Naive B cell (primary cell): ENCODE measurements around the gene TM4SF4. TPM values are rescaled to one million over a fixed set of nuclear protein-coding genes. Genes with fewer than 3 reads are reported as not detected.

Experiments
- ATAC-seq, 2 donors: fragments of 150-1000 bp; cut with Tn5 transposase; 2 replicates each; pipeline ENCODE4 v1.10.0; 2021; ENCODE audit warnings: low read depth in 2 of 2, mild to moderate bottlenecking in 2 of 2, moderate library complexity in 2 of 2
- DNase-seq: peaks from one replicate; pipeline ENCODE4 v3.0.0; 2022
- H3K27ac Mint-ChIP-seq, 6 donors: one replicate each; pipeline ENCODE4 v1.8.0; 2020 to 2022; ENCODE audit warnings: mild to moderate bottlenecking in 6 of 6, mixed read lengths in 6 of 6, moderate library complexity in 5 of 6, inconsistent platforms in 2 of 6
- H3K27me3 Mint-ChIP-seq, 3 donors: one replicate each; pipeline ENCODE4 v1.8.0; 2021 to 2022; ENCODE audit warnings: mixed read lengths in 3 of 3, mild to moderate bottlenecking in 1 of 3
- H3K36me3 Mint-ChIP-seq, 2 donors: one replicate each; pipeline ENCODE4 v1.8.0; 2020 to 2022; ENCODE audit warnings: mixed read lengths in 2 of 2, inconsistent platforms in 1 of 2, mild to moderate bottlenecking in 1 of 2
- H3K4me1 Mint-ChIP-seq, 3 donors: one replicate each; pipeline ENCODE4 v1.8.0; 2020 to 2022; ENCODE audit warnings: mixed read lengths in 3 of 3, inconsistent platforms in 1 of 3, mild to moderate bottlenecking in 1 of 3, moderate library complexity in 1 of 3
- H3K4me3 Mint-ChIP-seq, 8 donors: one replicate each; pipeline ENCODE4 v1.8.0; 2020 to 2022; ENCODE audit warnings: mild to moderate bottlenecking in 8 of 8, mixed read lengths in 8 of 8, moderate library complexity in 8 of 8, inconsistent platforms in 2 of 8
- H3K9me3 Mint-ChIP-seq, 7 donors: one replicate each; pipeline ENCODE4 v1.8.0; 2020 to 2022; ENCODE audit warnings: mixed read lengths in 7 of 7, mild to moderate bottlenecking in 5 of 7, inconsistent platforms in 2 of 7, moderate library complexity in 1 of 7
- polyA plus RNA-seq, 6 donors: library from polyadenylated mRNA; unstranded; fragments of 300-500 nt; fragmentation: Illumina TruSeq; gene quantifications; one replicate each; pipeline ENCODE4 v1.2.3, GENCODE V29; 2021; ENCODE audit warnings: low read depth in 6 of 6

The TM4SF4 gene, protein sequence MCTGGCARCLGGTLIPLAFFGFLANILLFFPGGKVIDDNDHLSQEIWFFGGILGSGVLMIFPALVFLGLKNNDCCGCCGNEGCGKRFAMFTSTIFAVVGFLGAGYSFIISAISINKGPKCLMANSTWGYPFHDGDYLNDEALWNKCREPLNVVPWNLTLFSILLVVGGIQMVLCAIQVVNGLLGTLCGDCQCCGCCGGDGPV
- polyA plus RNA-seq = not detected

DNA sequence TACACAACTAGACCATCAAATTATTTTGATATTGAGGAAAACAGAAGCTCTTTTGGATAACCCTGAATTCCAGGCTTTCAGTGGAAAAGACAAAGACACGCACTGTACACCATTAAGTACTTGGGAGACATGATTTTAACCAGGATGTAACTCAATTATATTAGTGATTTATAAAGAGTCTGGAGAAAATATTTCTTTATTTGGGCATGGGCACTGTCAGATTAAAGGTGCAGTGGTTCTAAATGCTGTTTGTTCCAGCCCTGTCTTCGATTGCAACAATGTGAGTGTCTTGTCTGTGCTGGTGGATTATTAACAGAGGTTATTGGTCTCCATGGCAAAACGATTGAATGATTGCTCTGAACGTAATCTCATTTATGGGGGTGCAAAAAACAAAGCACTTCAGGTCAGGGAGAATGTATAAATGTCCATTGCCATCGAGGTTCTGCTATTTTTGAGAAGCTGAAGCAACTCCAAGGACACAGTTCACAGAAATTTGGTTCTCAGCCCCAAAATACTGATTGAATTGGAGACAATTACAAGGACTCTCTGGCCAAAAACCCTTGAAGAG is at the start of gene TM4SF4:
TSS of gene TM4SF4 (plus strand) at position 448 of the 568 bp plus-strand sequence. CDS start 181 bp downstream, outside the sequence.
- H3K4me3 Mint-ChIP-seq = no peak within 1 kb of the TSS
- DNase-seq (no peak), ATAC-seq (no peak)
- peaks cover 0 to 9% (median 3%) of the 10 kb centered on the region in 3 donors for H3K27me3 Mint-ChIP-seq
- H3K27ac Mint-ChIP-seq = peak within 1 kb of the TSS in 2 of 6 donors; percentile 28 to 29
- H3K9me3 Mint-ChIP-seq = no peaks in the 10 kb centered on the region
- no peaks in the 10 kb centered on the region for H3K4me1 Mint-ChIP-seq
- no peaks in the 10 kb centered on the region for H3K36me3 Mint-ChIP-seq

DNA sequence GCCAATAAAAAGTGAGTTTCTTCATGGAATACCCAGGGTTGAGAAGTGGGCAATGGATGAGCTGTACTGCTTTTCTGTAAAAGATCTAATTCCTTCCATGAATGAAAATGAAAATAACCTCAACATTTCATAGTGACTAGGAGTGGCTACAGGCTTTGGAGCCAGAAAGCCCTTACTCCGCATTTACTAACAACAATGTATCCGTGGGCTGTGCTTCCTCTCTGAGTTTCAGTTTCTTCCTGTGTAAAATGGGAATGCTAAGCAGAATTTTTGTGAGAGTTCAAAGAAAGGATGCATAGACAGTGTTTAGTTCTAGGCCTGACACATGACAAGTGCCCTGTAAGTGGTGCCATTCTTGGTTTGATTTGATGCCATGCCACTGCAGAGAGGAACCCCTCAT is 49.6 kb upstream of the TM4SF4 start:
- H3K4me1 Mint-ChIP-seq = no peaks in the 10 kb centered on the region
- peaks cover 0 to 20% (median 8%) of the 10 kb centered on the region in 3 donors for H3K27me3 Mint-ChIP-seq
- no peak overlapping the region for H3K4me3 Mint-ChIP-seq
- no peak for DNase-seq
- no peaks in the 10 kb centered on the region for H3K9me3 Mint-ChIP-seq
- no peak overlapping the region for H3K27ac Mint-ChIP-seq
- no peaks in the 10 kb centered on the region for H3K36me3 Mint-ChIP-seq
- ATAC-seq = no peak

DNA sequence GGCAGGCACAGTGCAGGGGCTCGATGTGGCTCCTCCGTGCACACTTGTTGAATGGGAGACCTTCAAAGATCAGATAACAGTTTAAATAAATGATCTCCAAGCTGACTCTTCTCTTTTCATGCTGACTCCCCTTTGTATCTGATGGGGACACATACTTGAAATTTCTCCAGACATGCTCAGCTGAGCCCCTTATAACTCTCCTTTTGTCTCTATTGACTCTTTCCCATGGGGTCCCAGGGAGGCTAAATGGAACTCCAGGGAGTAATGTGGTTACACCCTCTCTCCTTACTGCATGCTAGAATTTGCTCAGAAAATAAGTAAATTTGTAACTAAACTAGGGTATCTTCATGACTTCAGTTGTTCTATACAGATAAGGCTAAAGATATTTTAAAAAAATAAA is 48.2 kb upstream of the TM4SF4 start:
- Mint-ChIP-seq H3K27ac (no peak overlapping the region), H3K4me1 (no peaks in the 10 kb centered on the region), H3K4me3 (no peak overlapping the region), H3K9me3 (no peaks in the 10 kb centered on the region), H3K36me3 (no peaks in the 10 kb centered on the region), H3K27me3 (peaks cover 0 to 20% (median 8%) of the 10 kb centered on the region in 3 donors)
- DNase-seq (no peak), ATAC-seq (no peak)

DNA sequence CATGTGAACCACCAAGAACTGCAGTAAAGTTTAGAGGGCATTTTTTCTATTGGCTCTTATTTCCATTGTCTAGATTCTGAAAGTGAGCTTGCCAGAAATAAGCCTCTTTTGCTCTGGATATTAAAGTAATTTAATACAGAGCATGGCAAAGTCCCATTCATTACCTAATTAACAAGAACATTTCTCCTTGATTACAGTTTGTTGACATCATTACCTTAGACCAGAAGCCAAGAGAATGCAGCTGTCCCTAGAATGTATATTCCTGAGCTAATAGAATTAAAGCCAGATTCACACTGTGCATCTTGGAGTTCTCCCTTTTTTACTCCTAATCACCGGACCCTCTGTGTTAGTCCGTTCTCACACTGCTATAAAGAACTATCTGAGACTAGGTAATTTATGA is 46.4 kb upstream of the TM4SF4 start:
- Mint-ChIP-seq H3K4me1 (no peaks in the 10 kb centered on the region), H3K27ac (no peak overlapping the region), H3K27me3 (peaks cover under 1 to 20% (median 5%) of the 10 kb centered on the region in 3 donors), H3K9me3 (no peaks in the 10 kb centered on the region), H3K4me3 (no peak overlapping the region), H3K36me3 (no peaks in the 10 kb centered on the region)
- DNase-seq (no peak), ATAC-seq (no peak)

DNA sequence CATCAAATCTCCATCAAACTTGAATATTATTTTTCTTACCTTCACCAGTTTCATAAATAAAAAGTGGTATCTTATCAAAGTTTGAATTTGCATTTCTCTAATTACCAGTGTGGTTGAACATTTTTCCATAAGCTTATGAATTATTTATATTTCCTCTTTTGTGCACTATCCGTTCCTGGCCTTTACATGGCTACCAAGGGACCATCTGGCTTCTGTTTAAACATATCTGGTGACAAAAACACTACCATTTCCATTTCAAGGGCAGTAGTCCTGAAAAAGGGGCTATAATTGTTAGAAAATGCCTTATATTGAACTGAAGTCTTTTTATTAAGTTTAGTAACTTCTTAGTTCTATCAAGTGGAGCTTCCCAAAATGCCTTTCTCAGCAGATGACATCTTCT is 44.3 kb upstream of the TM4SF4 start:
- H3K9me3 Mint-ChIP-seq = no peaks in the 10 kb centered on the region
- no peak overlapping the region for H3K27ac Mint-ChIP-seq
- no peak for ATAC-seq
- H3K4me3 Mint-ChIP-seq = no peak overlapping the region
- peaks cover 0 to 20% (median 5%) of the 10 kb centered on the region in 3 donors for H3K27me3 Mint-ChIP-seq
- no peak for DNase-seq
- H3K4me1 Mint-ChIP-seq = no peaks in the 10 kb centered on the region
- no peaks in the 10 kb centered on the region for H3K36me3 Mint-ChIP-seq

DNA sequence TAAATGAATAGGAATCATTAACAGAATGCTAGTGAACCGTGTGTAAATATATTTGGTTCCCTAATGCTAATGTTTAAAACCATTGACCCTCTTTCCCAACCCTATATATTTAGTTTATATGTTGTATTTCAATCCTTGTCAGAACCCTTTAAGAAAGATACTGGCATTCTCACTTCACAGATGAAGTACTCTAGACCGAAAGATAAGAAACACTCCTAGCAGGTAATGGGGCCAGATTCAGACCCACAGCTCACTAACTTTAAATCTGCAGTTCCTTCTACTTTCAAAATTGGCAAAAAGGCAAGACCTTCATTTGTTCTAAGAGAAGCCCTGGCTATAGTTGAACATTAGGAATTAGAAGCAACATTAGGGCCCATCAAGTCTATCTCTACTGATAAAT is 42.3 kb upstream of the TM4SF4 start:
- no peak for DNase-seq
- H3K36me3 Mint-ChIP-seq = no peaks in the 10 kb centered on the region
- ATAC-seq = no peak
- no peak overlapping the region for H3K4me3 Mint-ChIP-seq
- no peaks in the 10 kb centered on the region for H3K9me3 Mint-ChIP-seq
- H3K27me3 Mint-ChIP-seq = peaks cover 0 to 14% (median 5%) of the 10 kb centered on the region in 3 donors
- no peak overlapping the region for H3K27ac Mint-ChIP-seq
- H3K4me1 Mint-ChIP-seq = no peaks in the 10 kb centered on the region

DNA sequence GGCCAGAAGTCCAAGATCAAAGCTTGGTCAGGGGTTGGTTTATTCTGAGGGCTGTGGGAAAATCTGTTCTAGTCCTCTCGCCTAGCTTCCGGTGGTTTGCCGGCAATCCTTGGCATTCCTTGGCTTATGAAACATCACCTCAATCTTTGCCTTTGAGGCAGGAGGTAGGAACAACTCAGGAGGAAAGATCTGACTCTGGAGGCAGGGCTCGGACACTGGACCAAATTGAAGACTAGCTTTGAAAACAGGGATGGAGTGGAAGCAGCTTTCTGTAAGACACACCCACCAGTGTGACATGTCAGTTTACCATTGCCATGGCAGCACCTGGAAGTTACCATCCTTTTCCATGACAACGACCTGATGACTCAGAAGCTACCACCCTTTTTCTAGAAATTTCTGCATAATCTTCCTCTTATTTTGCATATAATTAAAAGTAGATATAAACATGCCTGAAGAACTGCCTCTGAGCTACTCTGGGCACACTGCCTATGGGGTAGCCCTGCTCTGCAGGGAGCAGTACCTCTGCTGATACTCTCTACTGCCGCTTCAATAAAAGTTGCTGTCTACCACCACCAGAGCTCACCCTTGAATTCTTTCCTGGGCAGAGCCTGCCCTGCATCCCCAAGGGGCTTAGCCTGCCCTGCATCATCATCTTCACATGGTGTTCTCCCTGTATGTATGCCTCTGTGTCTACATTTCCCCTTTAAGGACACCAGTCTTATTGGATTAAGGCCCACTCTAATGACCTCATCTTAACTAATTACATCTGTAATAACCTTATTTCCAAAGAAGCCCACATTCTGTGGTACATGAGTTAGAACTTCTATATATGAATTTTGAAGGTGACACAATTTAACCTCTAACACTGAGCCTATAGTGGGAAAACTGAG is 38.3 kb upstream of the TM4SF4 start:
- no peak for DNase-seq
- no peak overlapping the region for H3K4me3 Mint-ChIP-seq

DNA sequence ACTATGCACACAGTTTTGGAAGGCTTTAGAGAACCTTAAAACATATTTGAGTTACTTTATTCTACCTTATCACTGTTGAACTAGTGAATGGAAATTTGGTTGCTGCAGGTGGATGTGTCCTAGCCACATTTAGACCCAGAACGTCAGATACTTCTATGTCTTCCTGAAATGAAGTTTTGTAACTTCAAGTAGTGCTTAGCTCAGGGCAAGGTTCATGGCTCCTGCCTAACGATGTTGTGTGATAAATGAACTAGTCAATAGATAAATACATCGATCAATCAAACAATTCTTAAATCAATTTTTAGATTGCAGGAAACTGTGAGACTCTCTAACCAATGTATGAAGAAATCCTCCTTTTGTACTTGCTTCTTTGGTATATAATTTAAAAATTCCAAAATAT is 37.2 kb upstream of the TM4SF4 start:
- peaks cover 0 to 3% (median 0%) of the 10 kb centered on the region in 3 donors for H3K27me3 Mint-ChIP-seq
- ATAC-seq (no peak), DNase-seq (no peak)
- no peak overlapping the region for H3K27ac Mint-ChIP-seq
- no peak overlapping the region for H3K4me3 Mint-ChIP-seq
- H3K36me3 Mint-ChIP-seq = no peaks in the 10 kb centered on the region
- H3K9me3 Mint-ChIP-seq = no peaks in the 10 kb centered on the region
- H3K4me1 Mint-ChIP-seq = no peaks in the 10 kb centered on the region

More for the DNA sequence above, 38.3 kb upstream of the TM4SF4 start:
- ATAC-seq = no peak
- Mint-ChIP-seq H3K4me1 (no peaks in the 10 kb centered on the region), H3K36me3 (no peaks in the 10 kb centered on the region), H3K27me3 (peaks cover 0 to 5% (median 0%) of the 10 kb centered on the region in 3 donors), H3K9me3 (no peaks in the 10 kb centered on the region), H3K27ac (no peak overlapping the region)

DNA sequence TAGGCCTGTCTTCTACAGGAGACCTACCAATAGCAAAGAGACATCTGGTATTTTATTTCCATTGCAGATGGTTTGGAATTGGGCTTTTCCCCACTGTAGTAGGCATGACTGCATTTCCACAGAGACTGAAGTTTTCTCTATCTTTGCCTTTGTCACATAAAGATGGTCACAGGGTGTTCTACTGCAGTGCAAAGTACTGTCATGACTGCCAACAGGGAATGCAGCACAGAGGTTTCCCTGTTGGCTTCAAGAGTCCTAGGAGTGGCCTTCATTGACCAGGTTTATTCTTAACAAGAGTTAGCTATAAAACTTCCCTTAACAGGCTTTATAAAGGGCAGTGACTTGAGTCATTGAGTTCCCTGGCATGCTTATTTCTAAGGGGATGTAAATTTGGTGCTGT is 36.8 kb upstream of the TM4SF4 start:
- H3K4me3 Mint-ChIP-seq = no peak overlapping the region
- no peak overlapping the region for H3K27ac Mint-ChIP-seq
- H3K9me3 Mint-ChIP-seq = no peaks in the 10 kb centered on the region
- no peaks in the 10 kb centered on the region for H3K27me3 Mint-ChIP-seq
- no peak for DNase-seq
- ATAC-seq = no peak
- no peaks in the 10 kb centered on the region for H3K4me1 Mint-ChIP-seq
- H3K36me3 Mint-ChIP-seq = no peaks in the 10 kb centered on the region

DNA sequence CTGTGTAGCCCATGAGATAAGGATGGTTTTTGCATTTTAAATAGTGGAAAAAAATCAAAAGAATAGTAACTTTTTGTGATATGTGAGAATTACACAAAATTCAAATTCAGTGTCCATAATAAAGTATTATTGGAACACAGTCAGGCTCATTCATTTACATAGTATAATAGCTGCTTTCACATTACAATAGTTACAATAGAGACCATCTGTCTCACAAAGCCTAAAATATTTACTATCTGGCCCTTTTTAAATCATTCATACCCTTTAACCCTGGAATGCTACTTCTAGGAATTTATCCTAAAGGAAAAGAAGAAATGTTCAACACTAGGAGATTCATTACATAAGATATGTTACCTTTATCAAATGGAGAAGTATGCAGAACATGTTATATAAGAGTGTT is 35.5 kb upstream of the TM4SF4 start:
- DNase-seq = no peak
- H3K4me3 Mint-ChIP-seq = no peak overlapping the region
- ATAC-seq = no peak
- H3K4me1 Mint-ChIP-seq = no peaks in the 10 kb centered on the region
- no peak overlapping the region for H3K27ac Mint-ChIP-seq
- H3K27me3 Mint-ChIP-seq = peaks cover 0 to 5% (median 0%) of the 10 kb centered on the region in 3 donors
- H3K9me3 Mint-ChIP-seq = no peaks in the 10 kb centered on the region
- no peaks in the 10 kb centered on the region for H3K36me3 Mint-ChIP-seq

DNA sequence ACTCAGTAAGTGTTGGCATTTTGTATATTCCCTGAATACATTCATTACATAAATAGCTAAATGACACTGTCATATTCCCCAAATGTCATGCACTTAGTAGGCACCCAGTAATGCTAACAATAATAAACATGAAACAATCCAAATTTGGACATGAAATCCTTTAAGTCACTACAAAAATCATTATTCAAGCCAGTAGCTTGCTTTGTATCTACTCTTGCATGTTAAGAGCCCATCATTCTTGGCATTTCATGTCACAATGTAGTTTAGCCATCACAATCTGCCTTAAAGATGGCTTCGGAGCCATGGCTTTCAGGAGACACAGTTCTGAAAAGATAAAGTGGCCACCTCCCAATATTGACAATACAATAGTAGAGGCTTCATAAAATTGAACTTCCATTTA is 32.9 kb upstream of the TM4SF4 start:
- ATAC-seq = no peak
- Mint-ChIP-seq H3K4me1 (no peaks in the 10 kb centered on the region), H3K27ac (no peak overlapping the region), H3K9me3 (no peaks in the 10 kb centered on the region), H3K4me3 (no peak overlapping the region), H3K36me3 (no peaks in the 10 kb centered on the region), H3K27me3 (peaks cover 0 to 5% (median 0%) of the 10 kb centered on the region in 3 donors)
- DNase-seq = no peak

DNA sequence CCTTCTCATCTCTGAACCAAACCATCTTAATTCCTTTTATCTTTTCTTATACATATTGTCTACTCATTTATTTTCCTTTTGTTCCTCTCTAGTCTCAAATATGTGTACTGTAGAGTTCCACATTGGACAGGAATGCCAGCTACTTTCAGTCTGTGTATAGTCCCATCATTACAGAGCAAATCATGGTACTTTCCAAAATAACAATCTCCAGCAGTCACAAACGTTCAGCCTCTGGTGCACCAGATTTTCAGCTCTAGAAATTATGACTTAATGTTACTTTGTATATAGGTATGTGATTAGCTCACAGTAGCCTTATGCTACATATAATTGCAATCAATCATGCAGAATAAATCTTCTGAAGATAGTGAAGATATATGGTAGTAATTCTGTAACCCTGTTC is 32.5 kb upstream of the TM4SF4 start:
- ATAC-seq (no peak), DNase-seq (no peak)
- H3K4me3 Mint-ChIP-seq = no peak overlapping the region
- H3K9me3 Mint-ChIP-seq = no peaks in the 10 kb centered on the region
- H3K27me3 Mint-ChIP-seq = peaks cover 0 to 5% (median 0%) of the 10 kb centered on the region in 3 donors
- H3K4me1 Mint-ChIP-seq = no peaks in the 10 kb centered on the region
- no peak overlapping the region for H3K27ac Mint-ChIP-seq
- H3K36me3 Mint-ChIP-seq = no peaks in the 10 kb centered on the region

DNA sequence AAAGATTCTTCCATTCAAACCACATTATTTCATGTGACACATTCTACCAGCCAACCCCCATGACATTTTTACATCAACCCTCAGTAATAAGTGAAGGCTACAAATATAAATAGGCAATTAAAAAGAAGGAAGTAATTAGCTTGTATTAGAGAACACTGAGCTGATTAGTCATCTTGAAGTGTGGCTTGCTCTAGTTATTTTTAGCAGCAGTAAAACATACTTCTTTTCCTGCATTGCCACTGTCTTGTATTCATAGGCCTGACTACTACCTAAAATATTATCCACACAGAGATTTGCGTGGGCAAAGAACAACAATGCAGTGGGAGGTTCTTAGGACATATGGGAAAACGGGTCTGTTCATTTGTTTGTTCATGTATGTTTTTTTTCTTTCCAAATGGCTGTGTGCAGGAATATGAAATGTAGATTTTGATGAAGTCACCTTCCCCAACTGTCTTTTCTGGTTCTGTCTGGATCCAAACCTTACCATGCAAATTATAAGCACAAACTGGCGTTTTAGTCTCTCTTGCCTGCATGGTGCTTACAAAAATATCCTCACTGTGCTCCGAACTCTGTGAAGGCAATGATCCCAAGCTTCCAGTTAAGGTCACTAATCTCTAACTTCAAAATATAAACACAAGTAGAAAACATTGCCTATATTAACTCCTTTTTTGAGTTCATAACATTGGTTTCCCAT is 31.5 kb upstream of the TM4SF4 start:
- Mint-ChIP-seq H3K27ac (no peak overlapping the region), H3K4me1 (peaks cover 3 to 4% (median 4%) of the 10 kb centered on the region in 3 donors), H3K9me3 (no peaks in the 10 kb centered on the region), H3K27me3 (peaks cover 0 to 5% (median 0%) of the 10 kb centered on the region in 3 donors), H3K36me3 (no peaks in the 10 kb centered on the region), H3K4me3 (no peak overlapping the region)
- no peak for ATAC-seq
- DNase-seq = no peak
